GM18861 (cell line): ENCODE measurements around the gene ZNF408.

Experiments used
- ATAC-seq: cut with Tn5 transposase; IDR thresholded peaks from one replicate; pipeline ENCODE4 v1.9.1; 2021; ENCODE audit not compliant: unreplicated experiment

ZNF408 gene

DNA sequence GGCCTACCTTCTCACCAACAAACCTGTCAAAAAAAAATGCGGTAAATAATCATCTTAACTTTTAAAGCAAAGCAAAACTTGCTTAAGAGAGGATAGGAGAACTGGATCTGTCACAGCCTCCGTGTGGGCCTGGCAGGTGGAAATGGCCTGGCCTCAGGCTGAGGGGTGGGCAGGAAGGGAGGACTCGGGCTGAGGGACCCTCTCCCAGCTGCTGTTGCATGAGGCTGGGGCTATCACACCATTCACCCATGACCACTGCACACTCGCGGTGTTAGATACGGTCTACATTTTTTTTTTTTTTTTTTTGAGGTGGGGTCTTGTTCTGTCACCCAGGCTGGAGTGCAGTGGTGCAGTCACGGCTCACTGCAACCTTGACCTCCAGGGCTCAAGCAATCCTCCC, 24.9 kb upstream of the ZNF408 start:
- ATAC-seq: no peak

DNA sequence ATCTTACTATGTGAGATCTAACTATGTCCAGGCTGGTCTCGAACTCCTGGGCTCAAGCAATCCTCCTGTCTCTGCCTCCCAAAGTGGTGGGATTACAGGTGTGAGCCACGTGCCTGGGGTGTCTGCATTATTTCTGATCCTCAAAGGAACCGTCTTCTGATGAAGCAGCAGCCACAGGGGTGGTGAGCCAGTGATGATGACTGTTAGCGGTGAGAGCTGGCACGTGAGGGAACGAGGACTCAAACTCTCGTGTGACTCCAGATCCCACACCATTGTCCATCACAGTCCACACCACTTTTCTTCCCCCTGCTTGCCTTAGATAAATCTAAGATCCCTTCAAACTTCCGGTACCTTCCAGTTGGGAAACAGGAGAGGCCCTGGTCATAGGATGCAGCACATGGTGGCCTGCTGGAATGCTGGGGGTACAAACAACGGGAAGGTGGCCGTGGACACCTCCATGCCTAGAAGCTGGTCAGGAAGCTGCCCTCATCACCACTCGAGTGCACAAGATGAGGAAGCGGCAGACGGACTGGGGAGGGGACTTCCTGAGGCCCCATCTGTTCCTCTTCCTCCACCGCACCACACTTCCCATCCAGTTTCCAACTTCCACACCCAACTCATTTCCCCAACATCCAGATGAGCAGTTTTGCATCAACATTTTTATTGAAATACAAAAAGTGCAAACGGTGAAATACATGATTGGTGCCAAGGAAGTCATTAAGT, 24.2 kb upstream of the ZNF408 start:
- ATAC-seq: no peak

DNA sequence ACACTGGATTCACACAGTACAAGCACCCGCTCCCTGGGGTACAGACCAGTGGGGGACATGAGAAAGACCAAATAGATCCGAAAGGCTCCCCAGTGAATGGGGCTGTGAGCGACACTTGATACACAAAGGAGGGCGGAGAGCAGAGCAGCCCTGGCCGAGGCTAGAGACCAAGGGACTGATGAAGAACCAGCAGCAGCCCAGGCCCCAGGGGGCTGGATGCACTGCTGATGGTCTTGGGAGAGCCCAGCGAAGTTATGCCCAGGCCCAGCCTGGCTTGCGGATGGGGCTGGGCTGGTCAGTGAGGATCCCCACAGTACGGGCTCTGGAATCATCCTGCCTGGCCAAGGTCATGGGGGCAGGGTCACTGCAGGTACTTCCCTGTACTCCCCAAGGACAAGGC, 23.7 kb upstream of the ZNF408 start:
- no peak for ATAC-seq

DNA sequence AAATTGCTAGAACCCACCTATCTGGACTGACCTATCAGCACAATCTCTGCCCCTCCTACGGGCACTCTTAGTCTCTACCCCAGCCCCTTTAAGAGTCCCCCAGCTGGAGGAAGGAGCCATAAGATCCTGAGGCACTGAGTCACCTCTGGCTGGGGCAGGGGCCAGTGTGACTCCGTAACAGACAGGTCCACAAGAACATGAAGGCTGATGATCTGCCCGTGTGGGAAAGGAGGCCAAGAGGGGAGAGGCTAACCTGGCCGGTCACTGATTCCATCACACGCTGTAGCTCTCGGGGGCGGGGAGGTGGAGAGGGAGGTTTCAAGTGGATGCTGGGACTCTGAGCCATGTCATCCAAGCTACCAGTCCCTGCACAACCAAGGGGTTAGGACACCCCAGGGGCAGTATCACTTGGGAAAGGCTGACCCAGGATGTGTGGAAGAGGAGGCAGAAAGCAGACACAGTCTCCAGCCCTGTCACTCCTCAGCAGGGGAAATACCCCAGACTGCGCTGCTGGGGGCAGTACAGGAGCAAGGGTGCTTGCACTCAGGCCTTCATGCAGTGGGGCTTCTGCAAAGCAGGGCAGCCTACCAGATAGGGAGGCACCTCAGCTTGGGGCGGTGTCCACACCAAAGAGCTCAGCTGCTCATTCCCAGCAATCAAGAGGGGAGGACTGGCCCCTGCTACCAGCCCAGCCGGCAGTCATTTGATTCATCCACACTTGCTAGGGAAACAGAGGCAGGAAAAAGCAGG, 22.7 kb upstream of the ZNF408 start:
- no peak for ATAC-seq

DNA sequence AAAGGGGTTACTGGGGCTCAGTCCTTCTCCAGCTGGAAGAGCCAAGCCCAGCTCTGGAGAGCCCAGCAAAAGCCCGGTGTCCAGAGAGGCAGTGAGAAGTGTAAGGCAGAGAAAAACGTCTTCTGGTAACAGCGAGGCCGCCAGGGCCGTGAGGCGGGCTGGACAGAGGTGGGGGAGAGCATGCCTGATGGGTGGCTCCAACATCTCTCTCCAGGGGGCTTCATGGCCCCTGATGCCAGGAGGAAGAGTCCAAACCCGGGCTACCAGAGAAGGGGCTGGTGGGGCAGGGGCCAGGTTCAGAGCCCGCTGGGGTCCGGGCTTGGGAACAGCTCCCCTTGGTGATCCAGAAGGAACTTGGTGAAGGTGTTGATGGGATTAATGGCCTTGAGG, 22.1 kb upstream of the ZNF408 start:
- no peak for ATAC-seq

DNA sequence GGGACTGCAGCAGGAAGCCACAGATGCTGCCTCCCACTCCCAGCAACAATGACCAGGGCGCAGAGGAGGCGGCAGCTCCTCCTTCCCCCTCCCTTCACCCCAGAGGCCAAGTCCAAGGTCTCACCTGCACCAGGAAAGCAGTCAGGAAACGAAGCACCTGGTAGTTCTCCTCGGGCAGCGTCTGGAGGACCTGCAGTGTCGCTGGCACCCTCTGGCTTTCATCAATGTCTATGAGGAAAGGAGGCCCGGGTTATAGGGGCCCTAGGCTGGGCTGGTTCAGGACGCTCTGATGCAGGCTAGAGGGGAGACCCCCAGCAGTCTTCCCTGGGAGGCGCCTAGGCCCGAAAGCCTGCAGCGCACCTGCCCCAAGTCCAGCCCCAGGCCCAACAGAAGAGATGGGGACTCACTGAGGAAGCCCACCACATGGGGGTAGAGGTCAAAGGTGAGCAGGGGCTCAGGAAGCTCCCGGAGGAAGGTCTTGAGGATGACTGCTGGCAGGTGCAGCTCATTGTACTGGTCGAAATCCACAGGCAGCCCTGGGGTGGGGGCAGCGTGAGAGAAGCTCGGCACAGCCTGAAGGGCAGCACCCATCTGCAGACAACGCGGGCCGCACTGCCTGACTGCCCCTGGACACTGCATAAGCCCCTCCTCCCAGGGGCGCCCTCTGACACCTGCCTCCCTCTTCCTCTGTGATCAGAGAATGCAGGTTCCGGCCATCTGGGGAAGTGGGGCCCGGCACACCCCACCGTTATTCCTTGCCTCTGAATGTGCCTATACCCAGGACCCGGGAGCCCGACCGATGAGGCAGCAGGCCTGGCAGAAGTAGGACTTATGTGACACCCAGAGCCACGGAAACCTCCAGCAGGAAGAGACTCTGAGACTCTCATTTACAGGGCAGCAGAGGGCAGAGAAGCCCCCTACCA, 21.3 kb upstream of the ZNF408 start:
- ATAC-seq: no peak

DNA sequence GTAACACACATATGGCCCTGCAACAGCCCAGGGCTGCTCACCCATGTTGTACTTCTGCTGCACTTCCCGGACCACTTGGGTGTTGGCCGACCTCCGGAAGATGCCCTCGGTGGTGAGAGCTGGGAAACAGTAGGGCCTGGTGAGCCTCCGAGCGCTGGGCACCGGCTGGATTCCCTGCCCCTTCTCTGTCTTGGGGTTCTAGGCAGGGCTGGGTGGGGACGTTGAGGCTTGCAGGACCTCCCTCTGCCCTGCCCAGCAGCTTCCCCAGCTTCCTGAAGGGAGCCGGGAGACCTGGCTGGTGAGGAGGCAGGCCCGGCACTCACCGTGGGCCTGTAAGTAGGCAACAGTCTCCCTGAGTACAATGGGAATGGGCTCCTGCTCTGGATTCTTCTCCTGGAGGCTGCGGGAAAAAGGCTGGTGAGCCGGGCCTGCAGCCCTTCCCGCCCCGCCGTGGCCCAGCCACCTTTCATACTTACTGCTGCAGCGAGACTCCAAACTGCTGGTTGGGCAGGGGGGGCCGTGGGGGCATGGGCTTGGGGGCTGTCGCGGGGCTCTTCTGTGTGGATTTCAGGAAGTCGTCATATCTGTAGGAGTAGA, 20.6 kb upstream of the ZNF408 start:
- no peak for ATAC-seq

DNA sequence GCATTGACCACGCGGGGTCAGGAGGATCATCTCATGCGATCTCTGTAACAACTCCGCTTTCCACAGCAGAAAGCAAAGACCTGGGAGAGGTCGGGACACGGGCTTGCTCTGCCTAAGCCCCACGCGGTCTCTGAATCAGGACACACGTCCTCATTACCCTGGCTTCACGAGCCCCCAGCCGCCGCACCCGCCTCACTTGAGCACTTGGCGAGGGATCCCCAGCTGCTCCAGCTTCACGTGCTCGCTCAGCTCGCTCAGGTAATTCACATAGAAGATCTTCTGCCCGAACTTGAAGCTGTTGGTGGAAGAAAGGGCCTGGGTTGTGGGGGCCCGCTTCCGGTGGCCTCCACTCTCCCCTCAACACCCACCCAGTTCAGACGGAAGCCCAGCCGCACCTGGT, 20.0 kb upstream of the ZNF408 start:
- no peak for ATAC-seq

DNA sequence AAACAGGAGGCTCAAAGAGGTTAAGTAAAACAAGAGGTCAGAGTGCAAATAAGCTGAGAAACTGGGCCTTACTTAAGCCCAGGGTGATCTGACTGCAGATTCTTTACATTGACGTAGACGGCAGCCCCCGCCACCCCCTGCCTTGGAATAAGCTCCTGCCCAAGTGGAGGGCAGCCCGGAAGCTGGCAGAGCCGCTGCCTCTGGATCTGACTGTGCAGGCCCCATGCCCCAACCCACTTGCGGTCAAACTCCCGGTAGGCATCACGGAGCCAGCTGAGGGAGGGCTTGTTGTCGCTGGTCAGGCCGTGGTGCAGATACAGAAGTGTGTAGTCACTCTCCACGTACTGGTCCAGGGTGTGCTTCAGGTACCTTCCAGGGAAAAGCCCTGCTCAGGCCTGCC, 19.0 kb upstream of the ZNF408 start:
- no peak for ATAC-seq

DNA sequence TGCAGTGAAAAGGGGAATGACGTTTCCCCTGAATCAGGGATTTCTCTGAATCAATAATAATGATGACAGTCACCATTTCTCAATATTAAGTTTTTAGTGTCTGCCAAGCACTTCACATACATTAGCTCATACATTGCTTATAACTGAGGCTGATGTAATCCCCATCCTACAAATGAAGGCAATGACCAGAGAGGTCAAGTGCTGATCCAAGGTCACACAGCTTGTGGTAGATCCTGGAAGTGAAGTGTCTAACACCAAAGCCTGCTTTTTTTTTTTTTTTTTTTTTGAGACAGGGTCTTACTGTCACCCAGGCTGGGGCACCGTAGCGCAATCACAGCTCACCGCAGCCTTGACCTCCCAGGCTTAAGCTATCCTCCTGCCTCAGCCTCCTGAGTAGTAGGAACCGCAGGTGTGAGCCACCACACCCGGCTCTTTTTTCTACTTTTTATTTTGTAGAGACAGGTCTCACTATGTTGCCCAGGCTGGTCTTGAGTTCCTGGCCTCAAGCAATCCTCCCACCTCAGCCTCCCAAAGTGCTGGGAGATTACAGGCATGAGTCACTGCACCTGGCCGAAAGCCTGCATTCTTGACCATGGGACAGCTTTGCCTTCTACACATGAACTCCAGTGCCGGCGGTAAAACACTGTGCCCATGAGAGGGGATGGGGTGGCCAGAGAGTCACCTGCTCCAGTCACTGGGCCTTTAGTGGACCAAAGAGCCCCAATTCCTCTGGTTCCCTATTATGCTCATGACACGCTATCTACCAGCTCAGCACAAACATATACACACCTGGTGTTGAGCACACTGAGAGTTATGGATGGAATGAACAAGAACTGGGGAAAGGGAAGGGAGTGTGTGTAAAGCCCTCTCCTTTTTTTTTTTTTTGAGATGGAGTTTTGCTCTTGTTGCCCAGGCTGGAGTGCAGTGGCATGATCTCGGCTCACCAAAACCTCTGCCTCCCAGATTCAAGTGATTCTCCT, 17.8 kb upstream of the ZNF408 start:
- no peak for ATAC-seq

DNA sequence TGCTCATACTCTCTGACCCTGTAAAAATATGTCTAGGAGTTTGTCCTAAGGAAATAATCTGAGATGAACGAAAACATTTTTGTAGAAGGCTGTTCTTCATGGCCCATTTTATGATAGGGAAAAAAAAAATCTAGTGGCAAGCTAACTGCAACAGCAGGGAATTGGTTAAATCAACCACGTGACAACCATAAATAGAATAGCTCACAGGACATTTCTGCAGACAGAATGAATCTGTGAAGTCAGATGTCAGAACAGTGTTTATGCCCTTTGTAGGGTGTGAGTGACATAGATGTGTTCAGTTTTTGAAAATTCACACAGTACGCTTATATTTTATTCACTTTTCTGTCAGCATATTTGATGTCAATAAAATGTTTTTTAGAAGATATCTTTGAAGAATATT, 16.5 kb upstream of the ZNF408 start:
- no peak for ATAC-seq

DNA sequence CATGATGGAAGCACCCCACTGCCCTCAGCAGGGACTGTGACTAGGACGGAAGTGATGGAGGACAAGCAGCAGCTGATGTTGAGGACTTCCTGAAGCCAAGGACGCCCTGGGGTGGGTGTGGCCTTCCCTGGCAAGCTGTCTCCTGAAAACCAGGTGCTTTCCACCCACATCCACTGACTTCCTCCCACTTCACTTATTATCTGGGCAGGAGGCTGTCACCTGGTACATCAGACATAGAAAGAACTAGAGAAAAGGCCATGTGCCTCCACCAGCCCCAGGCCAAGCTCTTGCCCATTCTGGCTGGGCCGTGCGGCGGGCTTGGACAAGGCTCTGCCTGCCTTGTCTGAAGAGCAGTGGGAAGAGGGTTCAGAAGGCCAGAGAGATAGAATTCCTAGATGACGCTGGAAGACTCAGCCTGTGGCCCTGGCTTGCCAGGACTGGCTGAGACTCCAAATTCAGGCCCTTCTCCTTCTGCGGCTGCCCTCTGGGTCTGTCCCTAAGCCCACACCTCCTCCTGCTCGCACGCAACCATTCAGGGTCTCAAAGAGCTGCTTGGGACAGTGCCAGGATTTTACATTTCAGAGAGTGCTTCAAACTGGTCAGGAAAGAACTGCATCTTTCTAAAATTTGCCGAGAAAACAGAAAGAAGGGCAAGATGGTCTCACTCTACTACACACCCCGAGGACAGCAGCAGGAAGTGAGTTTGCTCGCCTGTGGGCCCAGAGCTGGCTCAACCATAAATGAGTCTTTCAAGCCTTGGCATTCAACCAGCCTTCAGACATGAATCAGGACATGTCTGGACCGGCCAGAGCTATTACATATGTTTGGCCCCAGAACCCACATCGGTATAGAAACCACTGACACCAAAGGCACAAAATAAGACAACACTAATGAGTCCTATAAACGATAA, 13.7 kb upstream of the ZNF408 start:
- no peak for ATAC-seq

DNA sequence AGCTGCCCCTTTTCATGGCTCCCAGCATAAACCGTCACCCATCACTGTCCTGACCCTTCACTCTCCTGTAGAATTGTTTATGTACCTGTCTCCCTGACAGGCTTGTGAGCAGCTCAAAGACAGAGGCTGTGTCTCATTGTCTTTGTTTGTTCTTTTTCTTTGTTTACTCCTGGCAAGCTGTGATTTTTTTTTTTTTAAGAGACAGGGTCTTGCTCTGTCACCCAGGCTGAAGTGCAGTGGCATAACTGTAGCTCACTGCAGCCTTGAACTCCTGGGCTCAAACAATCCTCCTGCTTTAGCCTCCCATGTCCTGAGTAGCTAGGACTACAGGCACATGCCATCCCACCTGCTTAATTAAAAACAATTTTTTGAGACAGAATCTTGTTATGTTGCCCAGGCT, 10.1 kb upstream of the ZNF408 start:
- ATAC-seq: no peak

DNA sequence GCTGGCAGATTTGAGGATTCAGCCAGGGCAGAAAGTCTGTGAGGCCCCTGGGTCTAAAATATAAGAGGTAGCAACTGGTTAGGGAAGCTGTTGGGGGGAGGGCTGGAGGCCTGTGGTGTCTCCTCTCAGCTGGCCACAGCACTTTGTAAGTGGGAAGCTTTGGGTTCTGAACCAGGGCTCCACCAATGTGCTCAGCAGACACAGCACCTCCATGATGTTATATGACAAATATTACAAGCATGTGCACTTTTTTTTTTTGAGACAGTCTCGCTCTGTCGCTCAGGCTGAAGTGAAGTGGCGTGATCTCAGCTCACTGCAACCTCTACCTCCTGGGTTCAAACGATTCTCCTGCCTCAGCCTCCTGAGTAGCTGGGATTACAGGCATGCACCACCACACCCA, 8.4 kb upstream of the ZNF408 start:
- no peak for ATAC-seq

DNA sequence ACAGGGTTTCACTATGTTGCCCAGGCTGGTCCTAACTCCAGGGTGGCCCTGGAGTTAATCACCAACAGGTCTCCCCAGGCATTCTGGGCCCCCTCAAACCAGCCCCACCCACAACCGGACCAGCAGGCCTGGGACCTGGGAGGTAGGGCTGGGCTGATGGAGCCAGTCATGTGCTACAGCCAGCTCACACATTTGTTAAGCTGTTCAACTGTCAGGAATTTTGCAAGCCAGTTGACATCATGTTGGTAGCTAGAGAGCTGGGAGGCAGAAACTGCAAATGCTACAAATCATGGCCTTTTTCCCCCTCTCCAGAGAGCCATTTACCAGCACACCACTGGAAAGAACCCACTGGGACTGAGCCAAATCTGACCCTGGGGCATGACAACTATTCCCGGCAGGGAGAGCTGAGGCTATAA, 7.2 kb upstream of the ZNF408 start:
- no peak for ATAC-seq

DNA sequence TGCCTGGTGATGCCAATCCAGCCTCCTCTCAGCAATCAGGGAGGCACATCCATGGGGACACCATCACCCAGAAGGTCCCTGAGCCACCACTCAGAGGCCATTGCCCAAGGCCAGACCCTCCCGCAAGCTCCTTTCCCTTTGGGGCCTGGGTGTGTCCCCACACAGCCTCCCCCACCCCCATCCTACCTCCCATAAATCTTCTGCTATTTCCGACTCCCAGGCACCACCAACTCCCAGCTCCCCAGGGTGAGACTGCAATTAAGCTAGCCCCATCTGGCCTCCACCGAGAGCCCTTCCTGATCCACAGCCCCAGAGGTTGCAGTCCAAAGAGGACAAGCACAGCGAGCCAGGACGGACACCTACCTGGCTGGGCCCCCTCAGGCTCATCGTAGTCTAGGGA, 6.8 kb upstream of the ZNF408 start:
- ATAC-seq: no peak

DNA sequence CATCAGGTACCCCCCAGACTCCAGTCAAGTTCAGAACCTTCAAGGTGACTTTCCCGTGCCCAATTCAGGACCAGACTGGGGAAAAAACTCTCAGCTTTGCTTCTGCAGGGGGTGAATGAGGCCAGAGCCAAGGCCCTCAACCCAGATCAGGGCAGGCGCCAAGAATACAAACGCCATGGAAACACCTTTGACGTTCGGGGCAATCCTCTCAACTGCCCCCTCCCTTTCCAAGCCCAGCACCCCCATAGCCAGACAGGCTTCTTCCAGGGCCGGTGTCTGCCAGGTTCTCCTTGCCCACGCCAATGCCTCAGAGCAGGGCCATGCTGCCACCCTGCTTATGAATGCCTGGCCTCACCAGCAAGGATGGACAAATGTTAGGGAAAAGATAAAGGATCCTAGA, 6.2 kb upstream of the ZNF408 start:
- no peak for ATAC-seq

DNA sequence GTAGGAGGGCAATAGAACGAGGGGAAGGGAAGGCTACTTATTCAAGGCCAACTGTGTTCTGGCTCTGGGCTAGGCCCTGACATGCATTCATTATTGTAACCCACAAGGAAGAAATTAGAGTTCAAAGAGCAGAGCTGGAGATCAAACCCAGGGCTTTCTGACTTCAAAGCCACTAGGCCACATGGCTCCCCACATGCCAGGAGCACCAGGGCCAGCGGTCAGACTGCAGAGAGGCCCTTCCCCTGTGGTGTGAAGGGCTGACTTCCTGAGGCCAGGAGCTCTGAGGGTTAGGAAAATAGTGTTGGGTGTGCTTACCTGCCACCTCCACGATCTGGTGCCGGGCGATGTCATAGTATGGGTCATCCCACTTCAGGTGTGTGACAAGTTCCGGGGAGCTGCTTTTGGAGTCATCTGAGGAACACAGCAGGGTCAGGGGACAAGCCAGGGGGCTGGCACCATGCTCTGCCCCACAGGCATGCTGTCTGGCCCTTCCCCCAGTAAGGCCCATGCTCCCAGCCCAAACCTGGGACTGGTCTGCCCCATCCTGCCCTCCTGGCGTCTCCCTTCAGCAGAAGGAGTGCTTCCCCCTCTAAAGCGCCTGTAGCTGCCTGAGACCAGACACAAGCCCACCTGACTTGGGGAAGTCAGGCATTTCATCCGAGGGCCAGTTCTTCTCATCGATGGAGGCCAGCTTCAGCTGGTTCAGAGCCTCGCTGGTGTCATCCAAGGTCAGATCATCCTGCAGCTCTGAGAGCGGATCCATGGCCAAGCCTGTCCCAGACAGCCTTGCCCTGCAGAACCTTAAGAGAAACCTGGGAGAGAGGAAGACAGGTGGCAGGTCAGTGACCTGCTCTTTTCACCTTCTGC, 5.3 kb upstream of the ZNF408 start:
- ATAC-seq: no peak
